Uterus (tissue), 2 donors: ENCODE data around the gene SYDE2.

Experiments
- CTCF ChIP-seq, 4 experiments: fragments of 200-600 bp in 2 of 4; fragments of 450-650 bp in 2 of 4; sonication (generic) in 2 of 4; IDR thresholded peaks; one replicate each; pipeline ENCODE4 v1.5.1; 2016 to 2019; ENCODE audit warnings: antibody characterized with exemption in 4 of 4, mild to moderate bottlenecking in 2 of 4, moderate library complexity in 1 of 4
- POLR2A ChIP-seq, 2 donors: fragments of 450-650 bp; IDR thresholded peaks; one replicate each; pipeline ENCODE4 v1.6.1; 2016; ENCODE audit warnings: antibody characterized with exemption in 2 of 2, mild to moderate bottlenecking in 1 of 2, moderate library complexity in 1 of 2

GRCh38 chr1:85148524-85149250, 52.1 kb downstream of the SYDE2 start:
- TF ChIP-seq CTCF (IDR thresholded peaks at IDR 0.05) (no peak), POLR2A (IDR thresholded peaks at IDR 0.05) (no peak)
